Stimulated activated naive CD8-positive, alpha-beta T cell treated with anti-CD3 and anti-CD28 coated beads, Interleukin-15, Interleukin-2, amounts not matched to agents 100 ng/mL and 50 ng/mL, for 24 hours (primary cell): ENCODE data around the gene ZIC4.

ENCODE experiments used
- H3K27ac Mint-ChIP-seq: one replicate; pipeline ENCODE4 v1.8.0; 2021; ENCODE audit warnings: mild to moderate bottlenecking, mixed read lengths
- H3K27me3 Mint-ChIP-seq: one replicate; pipeline ENCODE4 v1.8.0; 2021; ENCODE audit warnings: mixed read lengths
- H3K36me3 Mint-ChIP-seq: one replicate; pipeline ENCODE4 v1.8.0; 2021; ENCODE audit warnings: low read depth, mixed read lengths
- H3K4me1 Mint-ChIP-seq: one replicate; pipeline ENCODE4 v1.8.0; 2021; ENCODE audit warnings: low read depth, mixed read lengths
- H3K4me3 Mint-ChIP-seq: one replicate; pipeline ENCODE4 v1.8.0; 2021; ENCODE audit warnings: mild to moderate bottlenecking, mixed read lengths
- H3K9me3 Mint-ChIP-seq: one replicate; pipeline ENCODE4 v1.8.0; 2021; ENCODE audit warnings: mixed read lengths

The ZIC4 gene

GRCh38 chr3:147354623-147355022 is 51.7 kb downstream of the ZIC4 start:
- Mint-ChIP-seq H3K4me3 (no peak overlapping the region), H3K36me3 (no peaks in the 10 kb centered on the region), H3K27me3 (peaks cover 73% of the 10 kb centered on the region), H3K27ac (no peak overlapping the region), H3K9me3 (peaks cover 11% of the 10 kb centered on the region), H3K4me1 (no peaks in the 10 kb centered on the region)

DNA sequence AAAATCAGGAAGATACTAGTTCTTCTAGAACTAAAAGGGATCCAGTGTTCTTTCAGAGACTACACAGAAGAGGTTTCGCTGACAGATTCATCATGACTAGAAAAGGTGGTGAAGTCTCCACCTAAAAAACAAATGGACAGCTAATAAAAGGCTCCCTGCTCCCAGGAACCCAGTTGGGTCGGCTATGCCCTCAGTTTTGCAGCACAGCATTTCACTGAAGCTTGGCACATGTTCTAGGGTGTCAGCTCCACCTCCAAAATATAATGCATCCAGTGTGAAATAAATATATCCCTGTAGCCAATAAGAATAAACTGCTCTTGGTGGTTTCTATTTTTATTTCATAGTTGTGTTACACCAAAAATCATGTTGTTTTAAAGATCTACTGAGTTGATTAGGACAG is 55.0 kb downstream of the ZIC4 start:
- Mint-ChIP-seq H3K9me3 (peaks cover 5% of the 10 kb centered on the region), H3K4me3 (no peak overlapping the region), H3K27ac (no peak overlapping the region), H3K4me1 (no peaks in the 10 kb centered on the region), H3K27me3 (peaks cover 45% of the 10 kb centered on the region), H3K36me3 (no peaks in the 10 kb centered on the region)

GRCh38 chr3:147348976-147349375 is 57.4 kb downstream of the ZIC4 start:
- H3K4me1 Mint-ChIP-seq: no peaks in the 10 kb centered on the region

GRCh38 chr3:147343926-147344325 is 62.4 kb downstream of the ZIC4 start:
- H3K4me1 Mint-ChIP-seq: no peaks in the 10 kb centered on the region
- H3K4me3 Mint-ChIP-seq: no peak overlapping the region
- H3K27me3 Mint-ChIP-seq: peaks cover 4% of the 10 kb centered on the region
- H3K27ac Mint-ChIP-seq: no peak overlapping the region
- no peaks in the 10 kb centered on the region for H3K36me3 Mint-ChIP-seq
- H3K9me3 Mint-ChIP-seq: no peaks in the 10 kb centered on the region

More at GRCh38 chr3:147348976-147349375, 57.4 kb downstream of the ZIC4 start:
- no peaks in the 10 kb centered on the region for H3K36me3 Mint-ChIP-seq
- no peaks in the 10 kb centered on the region for H3K9me3 Mint-ChIP-seq
- H3K27me3 Mint-ChIP-seq: peaks cover 24% of the 10 kb centered on the region
- H3K4me3 Mint-ChIP-seq: no peak overlapping the region
- no peak overlapping the region for H3K27ac Mint-ChIP-seq

- Mint-ChIP-seq H3K4me3 (no peak overlapping the region), H3K36me3 (no peaks in the 10 kb centered on the region), H3K27ac (no peak overlapping the region), H3K27me3 (peaks cover 4% of the 10 kb centered on the region), H3K9me3 (no peaks in the 10 kb centered on the region), H3K4me1 (no peaks in the 10 kb centered on the region)
Measured at GRCh38 chr3:147341727-147342126, 64.6 kb downstream of the ZIC4 start.

DNA sequence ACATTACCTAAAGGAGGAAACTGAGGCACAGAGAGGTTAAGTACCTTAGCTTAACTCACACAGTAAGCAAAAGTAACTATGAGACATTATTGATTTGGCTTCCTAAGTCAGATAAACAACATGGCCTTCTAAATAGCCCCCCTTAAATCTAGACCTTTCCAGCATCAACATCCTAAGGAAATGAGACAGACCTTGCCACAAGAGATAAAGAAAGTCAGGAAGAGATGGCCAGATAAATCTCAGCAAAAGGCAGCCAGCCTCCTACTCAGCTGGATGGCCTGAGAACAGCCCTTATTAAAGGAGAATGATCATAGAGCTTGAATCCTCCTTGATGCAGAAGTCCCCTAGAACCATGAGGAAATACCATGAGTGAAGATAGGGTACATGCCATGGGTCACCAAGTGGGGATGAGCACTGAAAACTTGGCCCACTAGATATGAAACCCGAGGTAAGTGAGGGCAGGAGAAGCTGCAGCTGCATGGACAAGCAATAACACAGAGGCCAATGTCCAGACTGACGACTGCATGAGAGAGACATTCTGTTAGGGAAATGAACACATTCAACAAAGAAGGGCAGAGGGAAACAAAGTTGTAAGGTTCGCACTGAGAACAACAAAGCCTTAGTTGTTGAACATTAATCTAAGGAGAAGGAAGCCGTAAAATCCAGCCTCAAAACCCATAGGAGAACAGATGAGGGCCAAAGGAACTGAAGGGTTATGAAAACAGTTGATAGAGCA is 69.6 kb downstream of the ZIC4 start:
- H3K36me3 Mint-ChIP-seq: no peaks in the 10 kb centered on the region
- no peak overlapping the region for H3K27ac Mint-ChIP-seq
- no peaks in the 10 kb centered on the region for H3K4me1 Mint-ChIP-seq
- H3K27me3 Mint-ChIP-seq: no peaks in the 10 kb centered on the region
- H3K4me3 Mint-ChIP-seq: no peak overlapping the region
- H3K9me3 Mint-ChIP-seq: no peaks in the 10 kb centered on the region
